ENCODE measurements around the gene IMMT.

- no peak for TF ChIP-seq POLR2A (IDR thresholded peaks at IDR 0.05; ENCODE audit: low read depth, low read length)
- no peak for TF ChIP-seq TAF1 (IDR thresholded peaks at IDR 0.05; ENCODE audit: low read depth, low read length)
- no peak for TF ChIP-seq POLR2AphosphoS5 (IDR thresholded peaks at IDR 0.05; ENCODE audit: low read depth, low read length)
- no peak for TF ChIP-seq SPI1 (IDR thresholded peaks at IDR 0.05; ENCODE audit: low read depth, low read length)
- TF ChIP-seq POU2F2 (IDR thresholded peaks at IDR 0.05; ENCODE audit: low read depth, low read length) = no peak
Observed at GRCh38 chr2:86142436-86143257, 52.6 kb downstream of the IMMT start.

Measured in GM12891 (cell line).